ENCODE data around the gene GCHFR.

GCHFR gene

DNA sequence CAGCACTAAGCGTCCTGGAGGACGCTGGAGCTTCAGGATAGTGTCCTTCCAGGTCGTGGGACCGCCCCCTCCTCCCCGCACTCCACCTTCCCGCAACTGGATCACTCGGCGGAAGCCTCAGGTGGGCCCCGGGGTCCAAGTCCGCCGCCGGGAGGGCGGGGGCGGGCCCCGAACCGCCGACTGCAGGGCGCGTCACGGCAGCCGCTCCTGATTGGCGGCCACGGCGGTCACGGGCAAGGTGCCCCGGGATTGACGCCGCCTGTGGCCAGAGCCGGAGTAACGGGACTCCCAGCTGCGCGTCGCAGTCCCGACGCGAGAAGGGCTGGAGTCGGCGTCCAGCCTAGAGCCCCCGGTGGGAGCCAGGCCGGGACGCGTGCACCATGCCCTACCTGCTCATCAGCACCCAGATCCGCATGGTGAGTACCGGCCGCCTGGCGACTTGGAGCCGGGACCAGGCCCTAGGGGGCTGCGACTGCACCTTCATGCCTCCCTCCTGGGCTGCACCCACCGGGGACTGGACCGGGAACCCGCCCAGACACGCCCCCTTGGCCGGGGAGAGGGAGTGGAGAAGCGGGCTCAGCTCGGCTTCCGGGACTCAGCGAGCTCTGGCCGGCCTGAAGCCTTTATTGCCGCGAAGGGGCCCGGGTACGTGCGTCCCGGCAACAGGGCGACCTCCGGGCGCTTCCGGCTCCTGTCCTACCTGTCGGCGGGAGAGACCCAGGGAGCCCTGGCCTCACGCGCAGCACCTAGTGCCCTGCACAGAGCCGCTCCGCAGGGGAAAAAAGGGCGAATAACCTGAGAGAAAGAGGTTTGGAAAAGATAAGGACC lies at the start of gene GCHFR:
GCHFR (plus strand) TSS at position 268 of the 828 bp plus-strand sequence; CDS start at position 381, 113 bp downstream.
- DNase-seq = no peak

DNA sequence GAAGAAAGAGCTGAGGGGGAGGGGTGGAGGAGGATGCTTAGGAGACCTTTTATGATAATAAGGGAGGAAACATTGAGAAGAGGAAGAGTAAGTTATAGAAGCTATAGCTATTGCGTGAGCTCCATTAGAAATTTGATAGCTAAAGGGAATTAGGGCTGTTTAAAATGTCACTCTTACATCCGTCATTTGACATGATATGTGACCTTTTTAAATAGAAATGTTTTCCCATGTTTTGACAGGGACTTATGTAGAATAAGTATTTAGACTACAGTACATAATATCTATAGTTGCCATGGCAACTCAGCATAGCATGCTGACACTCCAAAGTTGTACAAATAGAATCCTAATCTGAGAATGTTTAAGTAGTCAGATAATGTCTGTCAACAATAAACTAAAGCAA lies 49.7 kb upstream of the GCHFR start:
- no peak for DNase-seq

DNA sequence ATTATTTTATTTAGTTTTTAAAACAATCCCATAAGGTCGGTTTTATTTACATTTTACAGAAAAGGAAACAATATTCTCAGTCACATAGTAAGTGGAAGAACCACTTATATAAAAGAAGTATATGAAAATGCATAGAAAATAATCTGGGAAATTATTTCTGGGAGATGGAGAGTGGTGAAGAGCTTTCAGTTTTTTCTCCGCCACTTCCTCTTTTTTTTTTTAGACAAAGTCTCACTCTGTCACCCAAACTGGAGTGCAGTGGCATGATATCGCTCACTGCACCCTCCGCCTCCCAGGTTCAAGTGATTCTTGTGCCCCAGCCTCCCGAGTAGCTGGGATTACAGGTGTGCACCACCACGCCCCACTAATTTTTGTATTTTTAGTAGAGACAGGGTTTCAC lies 47.7 kb upstream of the GCHFR start:
- DNase-seq = no peak

GRCh38 chr15:40721701-40722100 lies 42.2 kb upstream of the GCHFR start:
- DNase-seq = no peak

- no peak for DNase-seq
Observed at GRCh38 chr15:40722354-40722753, 41.5 kb upstream of the GCHFR start.

- no peak for DNase-seq
Observed at GRCh38 chr15:40722934-40723333, 40.9 kb upstream of the GCHFR start.

- DNase-seq = no peak
Observed at GRCh38 chr15:40723919-40724318, 39.9 kb upstream of the GCHFR start.

- DNase-seq = peak; percentile 21 to 46
Observed at GRCh38 chr15:40731034-40731433, 32.8 kb upstream of the GCHFR start.

- no peak for DNase-seq
Observed at GRCh38 chr15:40736575-40736974, 27.3 kb upstream of the GCHFR start.

DNA sequence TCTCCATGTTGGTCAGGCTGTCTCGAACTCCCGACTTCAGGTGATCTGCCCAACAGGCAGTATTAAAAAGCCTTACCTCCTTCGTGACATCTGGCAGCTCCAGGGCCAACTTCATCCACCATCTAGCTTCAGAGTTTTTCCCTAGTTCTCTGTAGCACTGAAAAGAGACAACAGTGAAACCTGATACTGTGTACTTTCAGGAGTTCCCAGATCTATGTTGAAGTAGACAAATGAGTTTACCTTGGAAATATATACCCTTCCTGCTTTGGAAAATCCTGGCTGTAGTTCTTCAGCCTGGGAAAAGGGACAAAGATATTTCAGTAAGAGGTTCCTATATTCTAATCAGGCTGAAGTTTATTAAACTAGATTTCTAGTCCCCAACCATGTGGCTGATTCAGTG lies 26.8 kb upstream of the GCHFR start:
- peak in 1 of 2 experiments; percentile 19 for DNase-seq

- DNase-seq = no peak
Observed at GRCh38 chr15:40739047-40739446, 24.8 kb upstream of the GCHFR start.

- no peak for DNase-seq
Observed at GRCh38 chr15:40739854-40740253, 24.0 kb upstream of the GCHFR start.

DNA sequence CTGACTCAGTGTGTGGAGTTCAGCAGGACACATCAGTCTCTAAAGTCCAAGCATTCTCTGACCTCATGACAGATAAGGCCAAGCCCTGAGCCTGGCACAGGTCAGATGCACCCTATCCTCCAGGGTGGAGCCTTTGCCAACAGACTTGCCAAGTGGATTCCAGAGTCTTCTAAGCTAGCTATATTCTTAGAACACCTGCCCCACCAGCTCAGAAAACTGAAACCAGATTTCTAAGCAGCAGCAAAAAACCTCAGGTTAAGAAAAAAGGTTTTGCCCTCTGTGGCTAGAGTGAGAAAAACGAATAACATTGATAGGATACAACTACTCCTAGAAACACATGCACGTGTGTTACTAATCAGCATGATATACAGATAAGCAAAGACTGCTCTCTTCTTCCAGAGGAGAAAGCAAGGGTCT lies 20.4 kb upstream of the GCHFR start:
- DNase-seq = no peak

DNA sequence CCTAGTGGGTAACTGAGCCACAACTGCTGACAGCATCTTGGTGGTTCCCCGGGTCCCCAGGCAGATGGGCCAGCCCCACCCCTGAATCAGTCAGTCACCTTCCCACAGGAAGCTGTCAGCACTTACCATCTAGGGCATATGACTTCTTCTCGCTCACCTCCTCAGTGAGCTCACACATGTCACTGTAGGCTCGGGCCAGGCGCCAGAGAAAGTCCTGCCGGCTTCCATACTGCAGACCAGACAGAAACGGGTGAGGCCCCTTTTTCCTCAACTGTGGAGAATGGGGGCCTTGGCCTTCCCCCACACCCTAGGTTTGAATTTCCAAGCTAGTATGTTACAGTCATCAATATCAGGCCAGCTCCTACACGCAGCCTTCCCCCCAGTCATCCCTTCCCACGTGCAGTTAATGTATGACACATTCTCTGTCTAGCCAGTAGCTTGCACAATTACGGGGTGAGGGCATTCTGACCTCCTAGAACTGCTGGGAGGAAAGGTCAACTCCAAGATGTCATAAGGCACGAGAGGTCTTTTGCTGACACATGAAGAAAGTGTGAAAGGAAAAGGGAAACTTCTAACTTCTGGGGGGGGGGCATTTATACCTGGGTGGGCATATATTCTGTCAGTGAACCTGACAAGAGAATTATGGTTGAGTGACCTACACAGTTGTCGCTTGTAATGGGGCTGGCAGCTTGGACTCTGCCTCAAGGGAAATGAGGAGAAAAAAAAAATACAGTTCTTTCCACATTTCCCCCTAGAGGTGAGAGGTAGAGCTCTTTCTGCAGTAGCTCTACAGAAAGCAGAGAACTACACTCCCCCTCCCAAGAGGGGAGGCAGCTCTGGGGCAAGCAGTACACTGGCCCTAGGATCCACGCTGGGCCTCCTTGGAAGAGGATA lies 19.7 kb upstream of the GCHFR start:
- no peak for DNase-seq

GRCh38 chr15:40744815-40745152 lies 19.1 kb upstream of the GCHFR start:
- DNase-seq = no peak

GRCh38 chr15:40746916-40747418 lies 16.9 kb upstream of the GCHFR start:
- no peak for DNase-seq

GRCh38 chr15:40747685-40748631 lies 15.9 kb upstream of the GCHFR start:
- no peak for DNase-seq

GRCh38 chr15:40749151-40749630 lies 14.7 kb upstream of the GCHFR start:
- no peak for DNase-seq

- DNase-seq = no peak
Observed at GRCh38 chr15:40750885-40751284, 13.0 kb upstream of the GCHFR start.

DNA sequence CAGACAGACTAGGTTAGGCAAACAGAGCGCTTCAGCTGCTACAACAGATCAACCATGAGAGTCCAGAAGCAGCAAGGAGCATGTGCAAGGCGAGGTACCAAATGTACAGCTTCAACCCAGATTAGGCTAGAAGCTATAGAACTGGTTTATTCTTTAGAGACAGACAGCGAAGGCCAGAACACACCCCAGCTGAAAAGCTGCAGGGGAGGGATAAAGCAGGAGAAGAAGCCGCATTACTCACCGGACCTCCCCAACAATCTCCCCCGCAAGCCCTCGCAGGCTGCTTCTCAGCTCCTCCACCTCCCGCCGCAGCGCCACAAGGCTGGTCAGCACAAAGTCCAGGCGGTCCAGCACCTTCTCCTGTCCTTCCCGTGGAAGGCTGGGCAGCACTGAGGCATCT lies 12.1 kb upstream of the GCHFR start:
- DNase-seq = no peak

DNA sequence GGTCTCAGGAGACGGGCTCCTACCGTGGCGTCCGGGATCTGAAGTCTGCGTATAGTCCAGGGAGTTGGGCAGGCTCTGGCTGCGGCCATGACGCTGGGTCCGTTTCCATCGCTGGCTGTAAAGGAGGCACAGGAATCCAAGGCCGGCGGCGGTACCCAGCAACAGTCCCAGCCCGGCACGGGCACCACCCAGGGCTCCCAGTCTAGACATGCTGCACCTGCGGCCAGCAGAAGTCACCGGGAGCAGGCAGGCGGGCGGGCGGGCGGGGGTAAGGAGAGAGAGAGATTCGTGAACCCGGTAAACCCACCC lies 9.3 kb upstream of the GCHFR start:
- no peak for DNase-seq

Data from NCI-H2081 (cell line).